Psoas muscle (tissue), 8 donors: Measurements from ENCODE around the gene CRYGN. TPM values are rescaled to one million over a fixed set of nuclear protein-coding genes. Genes with fewer than 3 reads are reported as not detected.

Experiments
- ATAC-seq, 4 donors: fragments of 200-7000 bp; cut with Tn5 transposase; one replicate each; pipeline ENCODE4 v1.9.1; 2020; ENCODE audit warnings: moderate library complexity in 3 of 4, mild to moderate bottlenecking in 2 of 4
- DNase-seq, 2 donors: peaks; one replicate each; pipeline ENCODE4 v3.0.0-alpha.2; 2020
- H3K27ac ChIP-seq: fragments of 200-600 bp; one replicate; pipeline ENCODE4 v1.8.0; 2022
- H3K27me3 ChIP-seq, 3 donors: fragments of 200-600 bp in 1 of 3; one replicate each; pipeline versions ENCODE4 v1.6.1 to v1.8.0; 2013 to 2022; ENCODE audit warnings: low read length in 2 of 3, mild to moderate bottlenecking in 2 of 3, moderate library complexity in 1 of 3; ENCODE audit not compliant: insufficient read depth in 3 of 3
- H3K36me3 ChIP-seq, 2 donors: fragments of 200-600 bp in 1 of 2; one replicate each; pipeline versions ENCODE4 v1.6.1 to v1.8.0; 2013 to 2022; ENCODE audit warnings: low read depth in 1 of 2, mild to moderate bottlenecking in 1 of 2, moderate library complexity in 1 of 2; ENCODE audit not compliant: insufficient read depth in 1 of 2
- H3K4me1 ChIP-seq: fragments of 200-600 bp; one replicate; pipeline ENCODE4 v1.8.0; 2022
- H3K4me3 ChIP-seq: fragments of 200-600 bp; one replicate; pipeline ENCODE4 v1.8.0; 2022; ENCODE audit warnings: mild to moderate bottlenecking
- H3K9me3 ChIP-seq: fragments of 200-600 bp; one replicate; pipeline ENCODE4 v1.8.0; 2022
- CTCF ChIP-seq: fragments of 200-600 bp; IDR thresholded peaks from one replicate; pipeline ENCODE4 v1.8.0; 2022; ENCODE audit warnings: antibody characterized with exemption
- WGBS, 3 donors: extraction: QIAGEN DNeasy Blood & Tissue Kit; methylation state at CpG; one replicate each; pipeline versions ENCODE4 v1.1.6 to v1.1.7; 2013; 5-methylcytosine and 5-hydroxymethylcytosine counted together
- intact Hi-C, 2 donors: fragments of 100-400 bp; cut with DNase I; formaldehyde crosslinking; loops; one replicate each; pipeline versions ENCODE4 v1.11.0 to v1.14.2; 2022
- polyA plus RNA-seq, 3 donors: library from polyadenylated mRNA; stranded (reverse); fragments of 200-250 nt; gene quantifications; one replicate each; pipeline ENCODE4 v1.2.3, GENCODE V29; 2013
- total RNA-seq, 4 donors: library from RNA; stranded (reverse); fragmentation: NEBNext Ultra II Directional in 2 of 4; extraction: Animal tissue kit (Norgen Biotek cat#: 25700) in 2 of 4; gene quantifications; one replicate each; pipeline versions ENCODE4 v1.2.1 to v1.2.4, GENCODE V29; 2021 to 2023
- donor health status: healthy with polysubstance abuse.
- donor health status: DM: no; HTN: no; CAD: no; lungs with moderate emphysema.
- donor health status: Bipolar disorder and iron deficiency.
- donor health status: healthy.
- donor health status: DM: yes; HTN: yes; CAD: no.
- donor health status: DM: no; HTN: no; CAD: no.
- donor health status: DM: no; HTN: no; CAD: no.
- donor health status: DM: yes; HTN: yes; CAD: no.

Gene CRYGN
- total and polyA plus RNA-seq, 7 donors = 0.12 to 0.15 TPM; not detected in 5

- intact Hi-C loops = loop anchor here in 1 of 2 donors (10.0 kb wide), 1 partner anchor 300 kb away; no protein-coding TSS in a partner anchor
- 88 to 93% (median 90%) methylated on average over 15 of the region's 15 CpGs for WGBS, 3 donors
- DNase-seq (no peak), ATAC-seq (no peak)
- no peaks in the 10 kb centered on the region for H3K36me3 ChIP-seq
- no peak overlapping the region for H3K27ac ChIP-seq
- TF ChIP-seq CTCF = no peak
- H3K4me3 ChIP-seq = no peak overlapping the region
- H3K4me1 ChIP-seq = peaks cover 8% of the 10 kb centered on the region
- no peaks in the 10 kb centered on the region for H3K27me3 ChIP-seq
- H3K9me3 ChIP-seq = no peaks in the 10 kb centered on the region
Measured at GRCh38 chr7:151454932-151455530, 15.1 kb upstream of the CRYGN start.

- H3K9me3 ChIP-seq = no peaks in the 10 kb centered on the region
- no peak overlapping the region for H3K4me3 ChIP-seq
- no peaks in the 10 kb centered on the region for H3K27me3 ChIP-seq
- no peaks in the 10 kb centered on the region for H3K36me3 ChIP-seq
- intact Hi-C loops = loop anchor here in 1 of 2 donors (10.0 kb wide), 1 partner anchor 300 kb away; no protein-coding TSS in a partner anchor
- DNase-seq (no peak), ATAC-seq (no peak)
- no peak overlapping the region for H3K27ac ChIP-seq
- 88 to 90% (median 89%) methylated on average over 14 of the region's 14 CpGs for WGBS, 3 donors
- TF ChIP-seq CTCF = no peak
- peaks cover 5% of the 10 kb centered on the region for H3K4me1 ChIP-seq
Measured at GRCh38 chr7:151454305-151454704, 14.4 kb upstream of the CRYGN start.

- no peaks in the 10 kb centered on the region for H3K36me3 ChIP-seq
- intact Hi-C loops = loop anchor here in 1 of 2 donors (10.0 kb wide), 1 partner anchor 301 kb away; no protein-coding TSS in a partner anchor
- no peak overlapping the region for H3K4me3 ChIP-seq
- H3K9me3 ChIP-seq = no peaks in the 10 kb centered on the region
- ATAC-seq (no peak), DNase-seq (peak in 1 of 2 donors; percentile 44)
- no peak for TF ChIP-seq CTCF
- H3K27ac ChIP-seq = no peak overlapping the region
- WGBS, 3 donors = 76 to 85% (median 81%) methylated on average over 13 of the region's 13 CpGs
- no peaks in the 10 kb centered on the region for H3K27me3 ChIP-seq
- no peaks in the 10 kb centered on the region for H3K4me1 ChIP-seq
Measured at GRCh38 chr7:151453326-151453791, 13.4 kb upstream of the CRYGN start.

GRCh38 chr7:151452680-151453325 lies 12.9 kb upstream of the CRYGN start:
- Histone ChIP-seq H3K4me3 (no peak overlapping the region), H3K27me3 (no peaks in the 10 kb centered on the region), H3K36me3 (no peaks in the 10 kb centered on the region), H3K9me3 (no peaks in the 10 kb centered on the region), H3K4me1 (no peaks in the 10 kb centered on the region), H3K27ac (no peak overlapping the region)
- no peak for DNase-seq
- no peak for ATAC-seq
- TF ChIP-seq CTCF = no peak
- intact Hi-C loops = loop anchor here in 1 of 2 donors (10.0 kb wide), 1 partner anchor 302 kb away; no protein-coding TSS in a partner anchor
- WGBS, 3 donors = 79 to 85% (median 80%) methylated on average over 15 of the region's 15 CpGs
